ENCODE data around the gene MSL3.
A peak's percentile ranks its signal among the peaks of the same experiment; 100 is the strongest.

MSL3 gene

DNA sequence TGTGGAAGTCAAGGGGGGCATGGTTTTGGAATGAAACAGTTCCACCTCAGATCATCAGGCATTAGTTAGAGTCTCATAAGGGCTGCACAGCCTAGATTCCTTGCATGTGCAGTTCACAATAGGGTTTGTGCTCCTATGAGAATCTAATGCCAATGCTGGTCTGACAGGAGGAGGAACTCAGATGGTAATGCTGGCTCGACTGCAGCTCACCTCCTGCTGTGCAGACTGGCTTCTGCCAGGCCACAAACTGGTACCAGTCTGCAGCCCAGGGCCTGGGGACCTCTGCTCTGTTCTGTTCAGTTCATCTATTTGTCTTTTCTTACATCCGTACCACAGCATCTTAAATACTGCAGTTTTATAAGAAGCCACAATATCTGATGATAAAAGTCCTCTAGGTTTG is 12.2 kb upstream of the MSL3 start:
- no peak overlapping the region for H3K27ac ChIP-seq (ENCODE audit: low read depth, low read length)
- H3K4me3 ChIP-seq (ENCODE audit: low read depth in 1 of 5, low read length in 5 of 5): no peak overlapping the region
- H3K27me3 ChIP-seq (ENCODE audit: control insufficient read depth in 5 of 5, insufficient read depth in 4 of 5, low read length in 5 of 5): peaks cover 0 to 9% (median 3%) of the 10 kb centered on the region in 5 donors
- H3K36me3 ChIP-seq (ENCODE audit: control insufficient read depth in 5 of 5, insufficient read depth in 5 of 5, low read length in 5 of 5): no peaks in the 10 kb centered on the region
- no peaks in the 10 kb centered on the region for H3K4me1 ChIP-seq (ENCODE audit: control insufficient read depth in 5 of 5, insufficient read depth in 5 of 5, low read length in 5 of 5)
- no peak overlapping the region for H3K9ac ChIP-seq (ENCODE audit: low read length in 5 of 5)
- no peaks in the 10 kb centered on the region for H3K9me3 ChIP-seq (ENCODE audit: control insufficient read depth in 5 of 5, low read length in 5 of 5)

DNA sequence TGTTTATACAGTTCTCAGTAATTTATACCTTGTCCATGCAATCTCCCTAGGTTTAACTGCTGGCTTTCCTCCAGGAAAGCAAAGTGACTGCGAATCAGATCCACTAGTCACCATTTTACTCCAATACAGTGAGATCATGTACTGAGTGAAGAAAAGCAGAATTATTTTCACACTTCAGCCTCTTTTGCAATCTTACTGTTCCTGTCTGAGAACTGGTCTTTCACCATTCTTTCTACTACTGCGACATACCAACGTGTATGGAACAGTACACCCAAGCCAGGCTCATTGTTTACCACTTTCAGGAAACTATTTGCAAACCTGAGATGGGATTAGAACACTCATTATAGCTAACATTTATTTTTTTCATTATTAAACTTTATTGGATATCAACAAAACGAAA is 8.0 kb upstream of the MSL3 start:
- H3K4me3 ChIP-seq (ENCODE audit: low read depth in 1 of 5, low read length in 5 of 5): no peak overlapping the region
- peaks cover 0 to 10% (median 5%) of the 10 kb centered on the region in 5 donors for H3K27me3 ChIP-seq (ENCODE audit: control insufficient read depth in 5 of 5, insufficient read depth in 4 of 5, low read length in 5 of 5)
- H3K9me3 ChIP-seq (ENCODE audit: control insufficient read depth in 5 of 5, low read length in 5 of 5): no peaks in the 10 kb centered on the region
- no peak overlapping the region for H3K9ac ChIP-seq (ENCODE audit: low read length in 5 of 5)
- no peak overlapping the region for H3K27ac ChIP-seq (ENCODE audit: low read depth, low read length)
- no peaks in the 10 kb centered on the region for H3K4me1 ChIP-seq (ENCODE audit: control insufficient read depth in 5 of 5, insufficient read depth in 5 of 5, low read length in 5 of 5)
- H3K36me3 ChIP-seq (ENCODE audit: control insufficient read depth in 5 of 5, insufficient read depth in 5 of 5, low read length in 5 of 5): no peaks in the 10 kb centered on the region

GRCh38 chrX:11750694-11751093 is 7.3 kb upstream of the MSL3 start:
- Histone ChIP-seq H3K4me1 (ENCODE audit: control insufficient read depth in 5 of 5, insufficient read depth in 5 of 5, low read length in 5 of 5) (no peaks in the 10 kb centered on the region), H3K27ac (ENCODE audit: low read depth, low read length) (no peak overlapping the region), H3K4me3 (ENCODE audit: low read depth in 1 of 5, low read length in 5 of 5) (no peak overlapping the region), H3K9me3 (ENCODE audit: control insufficient read depth in 5 of 5, low read length in 5 of 5) (no peaks in the 10 kb centered on the region), H3K27me3 (ENCODE audit: control insufficient read depth in 5 of 5, insufficient read depth in 4 of 5, low read length in 5 of 5) (peaks cover 2 to 10% (median 5%) of the 10 kb centered on the region in 5 donors), H3K36me3 (ENCODE audit: control insufficient read depth in 5 of 5, insufficient read depth in 5 of 5, low read length in 5 of 5) (no peaks in the 10 kb centered on the region), H3K9ac (ENCODE audit: low read length in 5 of 5) (no peak overlapping the region)

GRCh38 chrX:11751261-11751660 is 6.8 kb upstream of the MSL3 start:
- no peaks in the 10 kb centered on the region for H3K4me1 ChIP-seq (ENCODE audit: control insufficient read depth in 5 of 5, insufficient read depth in 5 of 5, low read length in 5 of 5)
- H3K36me3 ChIP-seq (ENCODE audit: control insufficient read depth in 5 of 5, insufficient read depth in 5 of 5, low read length in 5 of 5): no peaks in the 10 kb centered on the region
- no peaks in the 10 kb centered on the region for H3K9me3 ChIP-seq (ENCODE audit: control insufficient read depth in 5 of 5, low read length in 5 of 5)
- no peak overlapping the region for H3K27ac ChIP-seq (ENCODE audit: low read depth, low read length)
- peaks cover 0 to 10% (median 2%) of the 10 kb centered on the region in 5 donors for H3K27me3 ChIP-seq (ENCODE audit: control insufficient read depth in 5 of 5, insufficient read depth in 4 of 5, low read length in 5 of 5)
- H3K4me3 ChIP-seq (ENCODE audit: low read depth in 1 of 5, low read length in 5 of 5): no peak overlapping the region
- H3K9ac ChIP-seq (ENCODE audit: low read length in 5 of 5): no peak overlapping the region

DNA sequence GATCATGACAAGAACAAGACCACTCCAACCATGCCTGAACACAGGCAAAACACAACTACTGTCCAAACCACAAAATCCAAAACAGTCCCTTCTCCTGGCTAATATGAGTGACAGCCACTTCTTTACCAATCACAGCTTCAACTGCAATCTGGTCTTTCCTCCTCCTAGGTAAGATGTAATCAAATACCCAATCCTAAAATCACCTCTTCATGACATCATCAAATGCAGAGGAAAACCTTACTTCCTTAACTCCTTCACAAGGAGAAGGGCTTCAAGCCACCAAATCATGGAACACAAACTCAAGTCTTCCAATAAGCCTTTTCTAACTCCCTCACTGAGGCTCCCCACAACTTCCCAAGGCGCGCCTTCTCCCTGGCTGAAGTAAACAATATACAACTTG is 4.4 kb upstream of the MSL3 start:
- Histone ChIP-seq H3K4me3 (ENCODE audit: low read depth in 1 of 5, low read length in 5 of 5) (no peak overlapping the region), H3K36me3 (ENCODE audit: control insufficient read depth in 5 of 5, insufficient read depth in 5 of 5, low read length in 5 of 5) (no peaks in the 10 kb centered on the region), H3K27ac (ENCODE audit: low read depth, low read length) (no peak overlapping the region), H3K27me3 (ENCODE audit: control insufficient read depth in 5 of 5, insufficient read depth in 4 of 5, low read length in 5 of 5) (peaks cover 0 to 10% (median 2%) of the 10 kb centered on the region in 5 donors), H3K9me3 (ENCODE audit: control insufficient read depth in 5 of 5, low read length in 5 of 5) (no peaks in the 10 kb centered on the region), H3K4me1 (ENCODE audit: control insufficient read depth in 5 of 5, insufficient read depth in 5 of 5, low read length in 5 of 5) (peaks cover 0 to 8% (median 6%) of the 10 kb centered on the region in 5 donors), H3K9ac (ENCODE audit: low read length in 5 of 5) (no peak overlapping the region)

GRCh38 chrX:11754958-11755645 is 2.9 kb upstream of the MSL3 start:
- Histone ChIP-seq H3K9me3 (ENCODE audit: control insufficient read depth in 5 of 5, low read length in 5 of 5) (no peaks in the 10 kb centered on the region), H3K4me1 (ENCODE audit: control insufficient read depth in 5 of 5, insufficient read depth in 5 of 5, low read length in 5 of 5) (peaks cover 0 to 13% (median 12%) of the 10 kb centered on the region in 5 donors), H3K9ac (ENCODE audit: low read length in 5 of 5) (no peak overlapping the region), H3K4me3 (ENCODE audit: low read depth in 1 of 5, low read length in 5 of 5) (no peak overlapping the region), H3K36me3 (ENCODE audit: control insufficient read depth in 5 of 5, insufficient read depth in 5 of 5, low read length in 5 of 5) (no peaks in the 10 kb centered on the region), H3K27me3 (ENCODE audit: control insufficient read depth in 5 of 5, insufficient read depth in 4 of 5, low read length in 5 of 5) (peaks cover 0 to 10% (median 2%) of the 10 kb centered on the region in 5 donors), H3K27ac (ENCODE audit: low read depth, low read length) (no peak overlapping the region)

GRCh38 chrX:11755724-11756123 is 2.3 kb upstream of the MSL3 start:
- Histone ChIP-seq H3K9ac (ENCODE audit: low read length in 5 of 5) (no peak overlapping the region), H3K36me3 (ENCODE audit: control insufficient read depth in 5 of 5, insufficient read depth in 5 of 5, low read length in 5 of 5) (no peaks in the 10 kb centered on the region), H3K4me3 (ENCODE audit: low read depth in 1 of 5, low read length in 5 of 5) (no peak overlapping the region), H3K27me3 (ENCODE audit: control insufficient read depth in 5 of 5, insufficient read depth in 4 of 5, low read length in 5 of 5) (peaks cover 0 to 10% (median 2%) of the 10 kb centered on the region in 5 donors), H3K27ac (ENCODE audit: low read depth, low read length) (no peak overlapping the region), H3K9me3 (ENCODE audit: control insufficient read depth in 5 of 5, low read length in 5 of 5) (no peaks in the 10 kb centered on the region), H3K4me1 (ENCODE audit: control insufficient read depth in 5 of 5, insufficient read depth in 5 of 5, low read length in 5 of 5) (peaks cover 0 to 15% (median 13%) of the 10 kb centered on the region in 5 donors)

DNA sequence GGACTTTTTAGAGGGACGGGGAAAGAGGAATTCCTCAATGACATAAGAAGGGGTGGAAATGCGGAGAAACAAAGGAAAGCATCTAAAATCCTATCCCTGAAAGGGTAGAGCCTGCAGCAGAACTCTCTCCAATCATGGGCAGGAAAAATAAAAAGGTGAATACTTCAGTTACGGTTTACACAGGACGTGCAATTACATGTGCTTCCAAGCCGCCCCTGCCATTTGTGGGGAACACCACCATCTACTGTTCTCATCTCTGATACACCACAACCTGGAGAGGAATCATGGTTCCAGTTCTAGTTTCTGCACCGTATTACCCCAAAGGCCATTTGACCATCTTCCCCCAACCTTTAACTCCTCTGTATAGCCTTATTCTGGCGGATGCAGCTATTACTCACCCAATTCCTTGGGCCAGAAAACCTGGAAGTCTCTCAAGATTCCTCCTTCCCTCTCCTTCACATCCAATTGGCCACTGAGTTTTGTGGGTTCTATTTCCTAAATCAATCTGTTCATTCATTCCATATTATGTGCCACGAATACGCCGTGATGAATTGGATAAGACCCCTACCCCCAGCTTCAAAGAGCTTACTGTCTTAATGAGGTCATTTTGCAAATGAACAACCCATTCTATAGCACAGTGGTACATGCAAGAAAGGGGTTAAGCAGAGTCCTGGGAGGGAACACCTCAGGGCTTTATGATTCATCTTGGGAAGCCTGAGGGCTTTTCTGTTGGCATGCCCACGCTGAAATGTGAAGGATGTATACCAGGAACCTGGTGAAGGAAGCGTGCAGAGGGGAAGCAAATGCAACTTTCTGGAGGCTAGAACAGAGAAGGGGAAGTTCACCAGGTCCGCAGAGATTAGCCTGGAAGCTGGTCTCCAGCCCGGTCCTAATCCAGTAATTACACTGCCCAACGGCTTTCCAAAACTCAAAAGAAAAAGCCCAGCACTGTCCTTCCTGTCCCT is 1.4 kb upstream of the MSL3 start:
- Histone ChIP-seq H3K27ac (ENCODE audit: low read depth, low read length) (peak overlapping the region; percentile 46), H3K9me3 (ENCODE audit: control insufficient read depth in 5 of 5, low read length in 5 of 5) (no peaks in the 10 kb centered on the region), H3K9ac (ENCODE audit: low read length in 5 of 5) (no peak overlapping the region), H3K4me3 (ENCODE audit: low read depth in 1 of 5, low read length in 5 of 5) (peak overlapping the region in 4 of 5 donors; percentile 48 to 61 (median 50)), H3K27me3 (ENCODE audit: control insufficient read depth in 5 of 5, insufficient read depth in 4 of 5, low read length in 5 of 5) (peaks cover 0 to 10% (median 2%) of the 10 kb centered on the region in 5 donors), H3K36me3 (ENCODE audit: control insufficient read depth in 5 of 5, insufficient read depth in 5 of 5, low read length in 5 of 5) (peaks cover 0 to under 1% (median 0%) of the 10 kb centered on the region in 5 donors), H3K4me1 (ENCODE audit: control insufficient read depth in 5 of 5, insufficient read depth in 5 of 5, low read length in 5 of 5) (peaks cover 0 to 15% (median 13%) of the 10 kb centered on the region in 5 donors)

GRCh38 chrX:11757397-11757718 is 679 bp upstream of the MSL3 start:
- peak overlapping the region; percentile 46 for H3K27ac ChIP-seq (ENCODE audit: low read depth, low read length)
- peak overlapping the region; percentile 48 to 64 (median 50) for H3K4me3 ChIP-seq (ENCODE audit: low read depth in 1 of 5, low read length in 5 of 5)
- peak overlapping the region in 3 of 5 donors; percentile 31 to 62 (median 59) for H3K9ac ChIP-seq (ENCODE audit: low read length in 5 of 5)
- peaks cover 0 to 7% (median 3%) of the 10 kb centered on the region in 5 donors for H3K36me3 ChIP-seq (ENCODE audit: control insufficient read depth in 5 of 5, insufficient read depth in 5 of 5, low read length in 5 of 5)
- peaks cover 0 to 15% (median 13%) of the 10 kb centered on the region in 5 donors for H3K4me1 ChIP-seq (ENCODE audit: control insufficient read depth in 5 of 5, insufficient read depth in 5 of 5, low read length in 5 of 5)
- no peaks in the 10 kb centered on the region for H3K9me3 ChIP-seq (ENCODE audit: control insufficient read depth in 5 of 5, low read length in 5 of 5)
- peaks cover 0 to 10% (median 2%) of the 10 kb centered on the region in 5 donors for H3K27me3 ChIP-seq (ENCODE audit: control insufficient read depth in 5 of 5, insufficient read depth in 4 of 5, low read length in 5 of 5)
